ENCODE results near the gene R3HDM4. TPM values are rescaled to one million over a fixed set of nuclear protein-coding genes. Genes with fewer than 3 reads are reported as not detected.

The R3HDM4 gene
- total RNA-seq, 1 experiment from 2014 or later = 55.8 TPM

DNA sequence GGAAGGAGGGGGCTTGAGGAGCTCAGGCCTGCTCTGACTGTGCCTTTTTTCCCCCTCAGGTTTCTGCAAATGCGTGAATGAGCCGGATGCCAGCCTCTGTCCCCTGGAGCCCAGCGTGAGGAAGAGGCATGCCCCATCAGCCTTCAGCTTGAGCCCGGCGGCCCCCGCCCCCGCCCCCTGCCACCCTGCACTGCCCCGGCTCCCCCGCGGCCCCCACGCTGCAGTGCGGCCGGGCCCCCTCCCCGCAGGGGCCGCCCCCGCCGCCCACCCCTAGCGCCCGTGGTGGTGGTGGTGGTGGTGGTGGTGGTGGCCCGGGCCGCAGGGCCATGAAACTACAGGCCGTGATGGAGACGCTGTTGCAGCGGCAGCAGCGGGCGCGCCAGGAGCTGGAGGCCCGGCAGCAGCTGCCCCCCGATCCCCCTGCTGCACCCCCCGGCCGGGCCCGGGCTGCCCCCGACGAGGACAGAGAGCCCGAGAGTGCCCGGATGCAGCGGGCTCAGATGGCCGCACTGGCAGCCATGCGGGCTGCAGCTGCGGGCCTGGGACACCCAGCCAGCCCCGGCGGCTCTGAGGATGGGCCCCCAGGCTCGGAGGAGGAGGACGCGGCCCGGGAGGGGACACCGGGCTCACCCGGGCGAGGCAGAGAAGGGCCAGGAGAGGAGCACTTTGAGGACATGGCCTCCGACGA, 16.3 kb upstream of the R3HDM4 start:
- no peak for TF ChIP-seq EZH2 (IDR thresholded peaks at IDR 0.05; ENCODE audit: low read depth)
- TF ChIP-seq, protein P1, sequence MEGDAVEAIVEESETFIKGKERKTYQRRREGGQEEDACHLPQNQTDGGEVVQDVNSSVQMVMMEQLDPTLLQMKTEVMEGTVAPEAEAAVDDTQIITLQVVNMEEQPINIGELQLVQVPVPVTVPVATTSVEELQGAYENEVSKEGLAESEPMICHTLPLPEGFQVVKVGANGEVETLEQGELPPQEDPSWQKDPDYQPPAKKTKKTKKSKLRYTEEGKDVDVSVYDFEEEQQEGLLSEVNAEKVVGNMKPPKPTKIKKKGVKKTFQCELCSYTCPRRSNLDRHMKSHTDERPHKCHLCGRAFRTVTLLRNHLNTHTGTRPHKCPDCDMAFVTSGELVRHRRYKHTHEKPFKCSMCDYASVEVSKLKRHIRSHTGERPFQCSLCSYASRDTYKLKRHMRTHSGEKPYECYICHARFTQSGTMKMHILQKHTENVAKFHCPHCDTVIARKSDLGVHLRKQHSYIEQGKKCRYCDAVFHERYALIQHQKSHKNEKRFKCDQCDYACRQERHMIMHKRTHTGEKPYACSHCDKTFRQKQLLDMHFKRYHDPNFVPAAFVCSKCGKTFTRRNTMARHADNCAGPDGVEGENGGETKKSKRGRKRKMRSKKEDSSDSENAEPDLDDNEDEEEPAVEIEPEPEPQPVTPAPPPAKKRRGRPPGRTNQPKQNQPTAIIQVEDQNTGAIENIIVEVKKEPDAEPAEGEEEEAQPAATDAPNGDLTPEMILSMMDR (conservative IDR thresholded peaks at IDR 0.05) = no peak
- CTCF ChIA-PET = interaction anchor here (0.6 kb wide), 1 partner anchor 40 kb away, joined by 6 read pairs; no protein-coding TSS in a partner anchor

DNA sequence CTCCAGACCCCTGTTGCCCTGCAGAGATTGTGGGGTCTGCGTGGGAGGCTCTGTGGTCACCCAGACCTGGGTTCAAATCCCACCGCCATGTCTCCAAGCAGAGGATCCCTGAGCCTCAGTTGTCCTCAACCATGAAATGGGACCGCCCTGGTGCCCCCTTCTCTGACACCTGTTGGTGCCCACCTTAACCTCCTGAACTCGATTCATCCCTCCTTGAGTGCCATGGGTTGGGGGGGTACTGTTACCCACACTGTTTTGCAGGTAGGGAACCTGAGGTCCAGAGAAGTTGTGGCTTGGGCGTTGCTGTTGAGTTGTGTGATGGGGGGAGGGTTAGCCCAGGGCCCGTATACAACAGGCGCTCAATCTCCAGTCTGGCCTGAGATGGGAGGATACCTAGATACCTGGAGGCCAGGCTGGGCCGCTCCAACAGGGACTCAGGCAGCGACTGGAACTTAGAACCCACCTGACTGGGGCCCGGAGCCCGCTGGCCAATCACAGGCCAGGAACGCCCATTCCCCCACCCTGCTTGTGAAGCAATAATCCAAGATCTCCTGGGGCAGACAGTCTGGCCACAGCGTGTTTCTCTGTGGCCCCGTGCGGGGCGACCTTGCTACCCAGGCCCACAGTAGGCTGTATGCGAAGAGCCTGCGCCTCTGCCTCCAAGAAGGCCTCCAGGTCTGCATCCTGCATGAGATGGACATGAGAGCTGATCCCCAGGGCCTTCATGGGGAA, 15.6 kb upstream of the R3HDM4 start:
- no peak overlapping the region for H3K4me3 ChIP-seq
- intact Hi-C loops (cut with micrococcal nuclease; ENCODE audit: unreplicated experiment) = loop anchor here (10.0 kb wide), 2 partner anchors 264 to 354 kb away; partner anchors contain the start of genes BSG and RNF126
- no peaks in the 10 kb centered on the region for H3K9me3 ChIP-seq (ENCODE audit: insufficient read depth, low read depth)
- H4K20me1 ChIP-seq (ENCODE audit: insufficient read depth) = no peaks in the 10 kb centered on the region; the same call in 1 of the 2 replicates
- H3K79me2 ChIP-seq (ENCODE audit: low read depth) = no peaks in the 10 kb centered on the region
- DNase-seq = no peak
- ChIA-PET CTCF (interaction anchor here (0.6 kb wide), 1 partner anchor 41 kb away, joined by 6 read pairs; no protein-coding TSS in a partner anchor), POLR2A (ENCODE audit: unreplicated experiment) (no interaction called here)
- no peak overlapping the region for H2AFZ ChIP-seq
- no peaks in the 10 kb centered on the region for H3K27me3 ChIP-seq (ENCODE audit: insufficient read depth, low read depth)
- H3K4me1 ChIP-seq (replicated peaks; ENCODE audit: insufficient read depth) = no peaks in the 10 kb centered on the region; the same call in 1 of the 2 replicates
- no TSS peak for BruUV-seq (replicated peaks)
- TF ChIP-seq EZH2 (IDR thresholded peaks at IDR 0.05; ENCODE audit: low read depth) = no peak
- TF ChIP-seq, protein P1 (conservative IDR thresholded peaks at IDR 0.05) = no peak
- no peaks in the 10 kb centered on the region for H3K36me3 ChIP-seq (ENCODE audit: low read depth)
- no peak overlapping the region for H3K27ac ChIP-seq
- H3F3A ChIP-seq (ENCODE audit: insufficient read depth, low read depth) = peaks cover 4% of the 10 kb centered on the region; the same call in 1 of the 2 replicates
- no peaks in the 10 kb centered on the region for H3K9me2 ChIP-seq (ENCODE audit: insufficient read depth)
- H3K4me2 ChIP-seq = no peak overlapping the region

More for the DNA sequence above, 16.3 kb upstream of the R3HDM4 start:
- intact Hi-C loops (cut with micrococcal nuclease; ENCODE audit: unreplicated experiment) = loop anchor here (10.0 kb wide), 2 partner anchors 265 to 355 kb away; partner anchors contain the start of genes BSG and RNF126
- no peak overlapping the region for H2AFZ ChIP-seq
- no peaks in the 10 kb centered on the region for H3K79me2 ChIP-seq (ENCODE audit: low read depth)
- H3F3A ChIP-seq (ENCODE audit: insufficient read depth, low read depth) = no peaks in the 10 kb centered on the region; the same call in 1 of the 2 replicates
- no peak overlapping the region for H3K27ac ChIP-seq
- no peaks in the 10 kb centered on the region for H3K27me3 ChIP-seq (ENCODE audit: insufficient read depth, low read depth)
- no peak overlapping the region for H3K4me2 ChIP-seq
- no peaks in the 10 kb centered on the region for H3K9me3 ChIP-seq (ENCODE audit: insufficient read depth, low read depth)
- no peak for DNase-seq
- no peaks in the 10 kb centered on the region; the same call in 1 of the 2 replicates for H3K4me1 ChIP-seq (replicated peaks; ENCODE audit: insufficient read depth)
- no peaks in the 10 kb centered on the region; the same call in 1 of the 2 replicates for H4K20me1 ChIP-seq (ENCODE audit: insufficient read depth)
- H3K36me3 ChIP-seq (ENCODE audit: low read depth) = no peaks in the 10 kb centered on the region
- H3K4me3 ChIP-seq = no peak overlapping the region
- POLR2A ChIA-PET (ENCODE audit: unreplicated experiment) = no interaction called here
- no peaks in the 10 kb centered on the region for H3K9me2 ChIP-seq (ENCODE audit: insufficient read depth)
- BruUV-seq (replicated peaks) = no TSS peak

DNA sequence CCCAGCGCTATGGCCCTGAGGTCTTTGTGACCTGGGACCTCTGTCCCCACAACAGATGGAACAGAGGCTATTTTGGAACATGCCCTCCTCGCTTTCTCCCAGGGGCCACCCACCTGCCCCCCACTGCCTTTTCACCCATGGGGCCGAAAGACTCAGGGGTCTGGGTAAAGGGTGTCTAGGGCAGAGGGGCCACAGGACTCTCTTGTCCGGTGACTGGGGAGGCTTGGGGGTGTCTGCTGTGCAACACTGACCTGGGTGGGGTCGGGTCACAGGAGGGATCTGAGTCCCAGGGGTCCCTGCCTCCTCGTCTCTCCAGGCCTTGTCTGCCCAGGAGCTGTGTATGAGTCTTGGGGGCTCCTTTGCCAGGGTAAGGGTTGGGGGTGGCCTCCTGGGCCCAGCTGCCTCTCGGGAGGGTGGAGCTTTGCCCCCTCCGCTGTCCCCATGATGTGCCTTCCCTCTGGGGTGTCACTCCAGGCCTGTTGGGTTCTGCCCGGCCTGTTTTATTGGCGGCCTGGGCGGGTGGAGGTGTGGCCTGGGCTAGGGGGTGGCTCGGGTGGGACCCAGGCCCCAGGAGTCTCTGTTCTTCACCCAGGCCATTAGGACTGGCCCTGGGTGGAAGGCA, 14.9 kb upstream of the R3HDM4 start:
- TF ChIP-seq EZH2 (IDR thresholded peaks at IDR 0.05; ENCODE audit: low read depth) = no peak
- TF ChIP-seq, protein P1 (conservative IDR thresholded peaks at IDR 0.05) = no peak
- Histone ChIP-seq H3K36me3 (ENCODE audit: low read depth) (no peaks in the 10 kb centered on the region), H3K9me2 (ENCODE audit: insufficient read depth) (no peaks in the 10 kb centered on the region), H3K4me3 (no peak overlapping the region), H3K4me1 (replicated peaks; ENCODE audit: insufficient read depth) (no peaks in the 10 kb centered on the region; the same call in 1 of the 2 replicates), H3K27me3 (ENCODE audit: insufficient read depth, low read depth) (no peaks in the 10 kb centered on the region), H3K9me3 (ENCODE audit: insufficient read depth, low read depth) (no peaks in the 10 kb centered on the region), H2AFZ (no peak overlapping the region), H3K27ac (no peak overlapping the region), H4K20me1 (ENCODE audit: insufficient read depth) (no peaks in the 10 kb centered on the region; the same call in 1 of the 2 replicates), H3K79me2 (ENCODE audit: low read depth) (no peaks in the 10 kb centered on the region), H3K4me2 (no peak overlapping the region), H3F3A (ENCODE audit: insufficient read depth, low read depth) (peaks cover 7% of the 10 kb centered on the region; the same call in 1 of the 2 replicates)
- POLR2A ChIA-PET (ENCODE audit: unreplicated experiment) = no interaction called here
- CTCF ChIA-PET = no interaction called here
- intact Hi-C loops (cut with micrococcal nuclease; ENCODE audit: unreplicated experiment) = loop anchor here (10.0 kb wide), 2 partner anchors 263 to 353 kb away; partner anchors contain the start of genes BSG and RNF126
- no peak for DNase-seq
- BruUV-seq (replicated peaks) = no TSS peak

All from PC-9 (cell line).